ENCODE data around the gene CAPN11.

Gene CAPN11

DNA sequence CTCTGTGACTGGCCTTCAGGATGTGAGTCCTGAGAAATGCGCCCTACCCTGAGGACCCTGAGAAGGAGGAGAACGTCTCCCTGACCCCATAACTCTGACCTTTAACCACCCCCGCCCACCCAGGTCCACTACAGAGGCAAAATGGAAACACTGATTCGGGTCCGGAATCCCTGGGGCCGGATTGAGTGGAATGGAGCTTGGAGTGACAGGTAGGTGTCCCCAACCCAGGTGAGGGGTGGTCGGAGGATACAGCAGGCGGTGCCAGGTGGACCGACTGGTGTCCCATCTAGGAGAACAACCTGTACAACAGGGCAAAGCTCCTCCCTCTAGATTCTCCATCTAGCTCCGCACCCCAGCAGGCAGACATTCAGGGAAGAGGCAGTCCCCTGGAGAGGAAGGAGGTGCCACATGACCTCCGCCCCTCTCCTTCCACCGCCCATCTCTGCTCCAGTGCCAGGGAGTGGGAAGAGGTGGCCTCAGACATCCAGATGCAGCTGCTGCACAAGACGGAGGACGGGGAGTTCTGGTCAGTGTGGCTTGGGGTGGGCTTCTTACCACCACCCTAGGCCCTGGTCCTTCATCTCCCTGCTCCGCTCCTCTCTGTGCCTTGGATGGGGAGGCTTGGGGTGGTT lies 17.6 kb downstream of the CAPN11 start (continued):
- TF ChIP-seq ZNF157 (tag by site-specific recombination; IDR thresholded peaks at IDR 0.05): no peak
- TF ChIP-seq HOXA7 (CRISPR knock-in tag; IDR thresholded peaks at IDR 0.05; ENCODE audit: borderline replicate concordance): no peak
- TF ChIP-seq ZNF473 (tag by site-specific recombination; IDR thresholded peaks at IDR 0.05): no peak
- no peak for TF ChIP-seq YY1 (tag by site-specific recombination; IDR thresholded peaks at IDR 0.05)
- TF ChIP-seq ZNF426 (tag by site-specific recombination; IDR thresholded peaks at IDR 0.05): no peak
- TF ChIP-seq RBAK (tag by site-specific recombination; IDR thresholded peaks at IDR 0.05): no peak

DNA sequence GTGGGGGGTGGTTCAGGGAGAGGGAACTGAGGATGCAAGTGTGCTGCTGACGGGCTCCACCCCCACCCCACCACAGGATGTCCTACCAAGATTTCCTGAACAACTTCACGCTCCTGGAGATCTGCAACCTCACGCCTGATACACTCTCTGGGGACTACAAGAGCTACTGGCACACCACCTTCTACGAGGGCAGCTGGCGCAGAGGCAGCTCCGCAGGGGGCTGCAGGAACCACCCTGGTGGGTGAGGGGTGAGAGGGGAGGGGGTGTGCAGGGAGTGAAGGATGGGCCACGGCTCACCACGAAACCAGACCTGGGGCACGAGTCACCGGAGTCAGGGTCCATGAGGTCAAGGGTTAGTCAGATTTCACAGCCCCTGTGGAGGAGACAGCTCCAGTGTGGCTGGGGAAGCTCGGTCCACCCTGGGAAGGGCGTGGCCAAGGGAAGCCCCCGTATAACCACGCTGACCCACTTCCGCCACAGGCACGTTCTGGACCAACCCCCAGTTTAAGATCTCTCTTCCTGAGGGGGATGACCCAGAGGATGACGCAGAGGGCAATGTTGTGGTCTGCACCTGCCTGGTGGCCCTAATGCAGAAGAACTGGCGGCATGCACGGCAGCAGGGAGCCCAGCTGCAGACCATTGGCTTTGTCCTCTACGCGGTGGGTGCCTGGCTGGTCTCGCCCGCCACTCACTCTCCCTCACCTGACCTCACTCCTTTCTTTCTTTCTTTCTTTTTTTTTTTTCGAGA lies 18.3 kb downstream of the CAPN11 start:
- Histone ChIP-seq H3K36me3 (ENCODE audit: control insufficient read depth in 2 of 2, insufficient read depth in 1 of 2, low read length in 2 of 2) (no peaks in the 10 kb centered on the region), H3K9me3 (ENCODE audit: control insufficient read depth, insufficient read depth, low read depth, low read length) (no peaks in the 10 kb centered on the region), H3K4me1 (ENCODE audit: control insufficient read depth, insufficient read depth, low read length) (no peaks in the 10 kb centered on the region), H3K4me3 (ENCODE audit: low read depth, low read length) (no peak overlapping the region), H3K27ac (ENCODE audit: extremely low read depth, low read depth, low read length) (no peak overlapping the region)
- TF ChIP-seq, protein P1, sequence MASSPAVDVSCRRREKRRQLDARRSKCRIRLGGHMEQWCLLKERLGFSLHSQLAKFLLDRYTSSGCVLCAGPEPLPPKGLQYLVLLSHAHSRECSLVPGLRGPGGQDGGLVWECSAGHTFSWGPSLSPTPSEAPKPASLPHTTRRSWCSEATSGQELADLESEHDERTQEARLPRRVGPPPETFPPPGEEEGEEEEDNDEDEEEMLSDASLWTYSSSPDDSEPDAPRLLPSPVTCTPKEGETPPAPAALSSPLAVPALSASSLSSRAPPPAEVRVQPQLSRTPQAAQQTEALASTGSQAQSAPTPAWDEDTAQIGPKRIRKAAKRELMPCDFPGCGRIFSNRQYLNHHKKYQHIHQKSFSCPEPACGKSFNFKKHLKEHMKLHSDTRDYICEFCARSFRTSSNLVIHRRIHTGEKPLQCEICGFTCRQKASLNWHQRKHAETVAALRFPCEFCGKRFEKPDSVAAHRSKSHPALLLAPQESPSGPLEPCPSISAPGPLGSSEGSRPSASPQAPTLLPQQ (tag by site-specific recombination; IDR thresholded peaks at IDR 0.05): no peak
- TF ChIP-seq ZNF391 (tag by site-specific recombination; IDR thresholded peaks at IDR 0.05; ENCODE audit: borderline replicate concordance, low read depth) (no peak), ZNF239 (tag by site-specific recombination; IDR thresholded peaks at IDR 0.05) (no peak), SCRT1 (tag by site-specific recombination; IDR thresholded peaks at IDR 0.05; ENCODE audit: borderline replicate concordance) (no peak), HOXD13 (CRISPR knock-in tag; IDR thresholded peaks at IDR 0.05; ENCODE audit: borderline replicate concordance) (no peak), ZNF114 (tag by site-specific recombination; IDR thresholded peaks at IDR 0.05) (no peak), ZNF596 (tag by site-specific recombination; IDR thresholded peaks at IDR 0.05) (no peak), KLF16 (tag by site-specific recombination; IDR thresholded peaks at IDR 0.05) (no peak), SP7 (tag by site-specific recombination; IDR thresholded peaks at IDR 0.05) (no peak), ZNF350 (tag by site-specific recombination; IDR thresholded peaks at IDR 0.05) (no peak), ZNF266 (tag by site-specific recombination; IDR thresholded peaks at IDR 0.05; ENCODE audit: low read depth) (no peak)
- TF ChIP-seq, protein P2, sequence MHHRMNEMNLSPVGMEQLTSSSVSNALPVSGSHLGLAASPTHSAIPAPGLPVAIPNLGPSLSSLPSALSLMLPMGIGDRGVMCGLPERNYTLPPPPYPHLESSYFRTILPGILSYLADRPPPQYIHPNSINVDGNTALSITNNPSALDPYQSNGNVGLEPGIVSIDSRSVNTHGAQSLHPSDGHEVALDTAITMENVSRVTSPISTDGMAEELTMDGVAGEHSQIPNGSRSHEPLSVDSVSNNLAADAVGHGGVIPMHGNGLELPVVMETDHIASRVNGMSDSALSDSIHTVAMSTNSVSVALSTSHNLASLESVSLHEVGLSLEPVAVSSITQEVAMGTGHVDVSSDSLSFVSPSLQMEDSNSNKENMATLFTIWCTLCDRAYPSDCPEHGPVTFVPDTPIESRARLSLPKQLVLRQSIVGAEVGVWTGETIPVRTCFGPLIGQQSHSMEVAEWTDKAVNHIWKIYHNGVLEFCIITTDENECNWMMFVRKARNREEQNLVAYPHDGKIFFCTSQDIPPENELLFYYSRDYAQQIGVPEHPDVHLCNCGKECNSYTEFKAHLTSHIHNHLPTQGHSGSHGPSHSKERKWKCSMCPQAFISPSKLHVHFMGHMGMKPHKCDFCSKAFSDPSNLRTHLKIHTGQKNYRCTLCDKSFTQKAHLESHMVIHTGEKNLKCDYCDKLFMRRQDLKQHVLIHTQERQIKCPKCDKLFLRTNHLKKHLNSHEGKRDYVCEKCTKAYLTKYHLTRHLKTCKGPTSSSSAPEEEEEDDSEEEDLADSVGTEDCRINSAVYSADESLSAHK (tag by site-specific recombination; IDR thresholded peaks at IDR 0.05): no peak
- TF ChIP-seq, protein P3, sequence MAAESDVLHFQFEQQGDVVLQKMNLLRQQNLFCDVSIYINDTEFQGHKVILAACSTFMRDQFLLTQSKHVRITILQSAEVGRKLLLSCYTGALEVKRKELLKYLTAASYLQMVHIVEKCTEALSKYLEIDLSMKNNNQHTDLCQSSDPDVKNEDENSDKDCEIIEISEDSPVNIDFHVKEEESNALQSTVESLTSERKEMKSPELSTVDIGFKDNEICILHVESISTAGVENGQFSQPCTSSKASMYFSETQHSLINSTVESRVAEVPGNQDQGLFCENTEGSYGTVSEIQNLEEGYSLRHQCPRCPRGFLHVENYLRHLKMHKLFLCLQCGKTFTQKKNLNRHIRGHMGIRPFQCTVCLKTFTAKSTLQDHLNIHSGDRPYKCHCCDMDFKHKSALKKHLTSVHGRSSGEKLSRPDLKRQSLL (tag by site-specific recombination; IDR thresholded peaks at IDR 0.05): no peak
- TF ChIP-seq, protein P4, sequence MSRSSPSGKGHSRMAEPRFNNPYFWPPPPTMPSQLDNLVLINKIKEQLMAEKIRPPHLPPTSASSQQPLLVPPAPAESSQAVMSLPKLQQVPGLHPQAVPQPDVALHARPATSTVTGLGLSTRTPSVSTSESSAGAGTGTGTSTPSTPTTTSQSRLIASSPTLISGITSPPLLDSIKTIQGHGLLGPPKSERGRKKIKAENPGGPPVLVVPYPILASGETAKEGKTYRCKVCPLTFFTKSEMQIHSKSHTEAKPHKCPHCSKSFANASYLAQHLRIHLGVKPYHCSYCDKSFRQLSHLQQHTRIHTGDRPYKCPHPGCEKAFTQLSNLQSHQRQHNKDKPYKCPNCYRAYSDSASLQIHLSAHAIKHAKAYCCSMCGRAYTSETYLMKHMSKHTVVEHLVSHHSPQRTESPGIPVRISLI (tag by site-specific recombination; IDR thresholded peaks at IDR 0.05): no peak
- TF ChIP-seq, protein P5, sequence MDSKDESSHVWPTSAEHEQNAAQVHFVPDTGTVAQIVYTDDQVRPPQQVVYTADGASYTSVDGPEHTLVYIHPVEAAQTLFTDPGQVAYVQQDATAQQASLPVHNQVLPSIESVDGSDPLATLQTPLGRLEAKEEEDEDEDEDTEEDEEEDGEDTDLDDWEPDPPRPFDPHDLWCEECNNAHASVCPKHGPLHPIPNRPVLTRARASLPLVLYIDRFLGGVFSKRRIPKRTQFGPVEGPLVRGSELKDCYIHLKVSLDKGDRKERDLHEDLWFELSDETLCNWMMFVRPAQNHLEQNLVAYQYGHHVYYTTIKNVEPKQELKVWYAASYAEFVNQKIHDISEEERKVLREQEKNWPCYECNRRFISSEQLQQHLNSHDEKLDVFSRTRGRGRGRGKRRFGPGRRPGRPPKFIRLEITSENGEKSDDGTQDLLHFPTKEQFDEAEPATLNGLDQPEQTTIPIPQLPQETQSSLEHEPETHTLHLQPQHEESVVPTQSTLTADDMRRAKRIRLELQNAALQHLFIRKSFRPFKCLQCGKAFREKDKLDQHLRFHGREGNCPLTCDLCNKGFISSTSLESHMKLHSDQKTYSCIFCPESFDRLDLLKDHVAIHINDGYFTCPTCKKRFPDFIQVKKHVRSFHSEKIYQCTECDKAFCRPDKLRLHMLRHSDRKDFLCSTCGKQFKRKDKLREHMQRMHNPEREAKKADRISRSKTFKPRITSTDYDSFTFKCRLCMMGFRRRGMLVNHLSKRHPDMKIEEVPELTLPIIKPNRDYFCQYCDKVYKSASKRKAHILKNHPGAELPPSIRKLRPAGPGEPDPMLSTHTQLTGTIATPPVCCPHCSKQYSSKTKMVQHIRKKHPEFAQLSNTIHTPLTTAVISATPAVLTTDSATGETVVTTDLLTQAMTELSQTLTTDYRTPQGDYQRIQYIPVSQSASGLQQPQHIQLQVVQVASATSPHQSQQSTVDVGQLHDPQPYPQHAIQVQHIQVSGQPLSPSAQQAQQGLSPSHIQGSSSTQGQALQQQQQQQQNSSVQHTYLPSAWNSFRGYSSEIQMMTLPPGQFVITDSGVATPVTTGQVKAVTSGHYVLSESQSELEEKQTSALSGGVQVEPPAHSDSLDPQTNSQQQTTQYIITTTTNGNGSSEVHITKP (tag by site-specific recombination; IDR thresholded peaks at IDR 0.05): no peak
- CTCF ChIA-PET: interaction anchor here (0.6 to 4.1 kb wide), 8 partner anchors 14 to 80 kb away, joined by 3 to 35 read pairs (median 5); no protein-coding TSS in a partner anchor
- POLR2A ChIA-PET: interaction anchor here (1.5 kb wide), 1 partner anchor 70 kb away, joined by 5 read pairs; the partner anchor contains the start of gene HSP90AB1

Data from HEK293 (cell line).